Astrocyte (in vitro differentiated cells and primary cell): ENCODE results near the gene SPOCK1. TPM values are rescaled to one million over a fixed set of nuclear protein-coding genes. Genes with fewer than 3 reads are reported as not detected.

Experiments
- DNase-seq: peaks from one replicate; pipeline ENCODE4 v3.0.0-alpha.2; 2010; ENCODE audit warnings: low read depth
- FAIRE-seq: peaks from 2 replicates; lab custom pipeline; 2011; peaks lifted over from hg19 to GRCh38; lab: Jason Lieb, UNC
- H2AFZ ChIP-seq: 2 replicates; pipeline ENCODE4 v1.6.0; 2012; ENCODE audit warnings: low read depth, low read length, inconsistent platforms
- H3K27ac ChIP-seq: 2 replicates; pipeline ENCODE4 v1.5.1; 2011; ENCODE audit warnings: low read depth, low read length, inconsistent platforms
- H3K27me3 ChIP-seq: 2 replicates; pipeline ENCODE4 v1.6.0; 2011; ENCODE audit warnings: low read length, inconsistent platforms; ENCODE audit not compliant: insufficient read depth
- H3K36me3 ChIP-seq: 2 replicates; pipeline ENCODE4 v1.5.1; 2011; ENCODE audit warnings: low read length, inconsistent platforms; ENCODE audit not compliant: insufficient read depth
- H3K4me1 ChIP-seq: 2 replicates; pipeline ENCODE4 v1.5.1; 2011; ENCODE audit warnings: low read length, inconsistent platforms; ENCODE audit not compliant: insufficient read depth
- H3K4me2 ChIP-seq: 2 replicates; pipeline ENCODE4 v1.6.0; 2012; ENCODE audit warnings: low read length, inconsistent platforms
- H3K4me3 ChIP-seq: 2 replicates; pipeline ENCODE4 v1.5.1; 2011; ENCODE audit warnings: low read depth, mild to moderate bottlenecking, low read length, inconsistent platforms; ENCODE audit not compliant: insufficient read depth
- H3K79me2 ChIP-seq: 2 replicates; pipeline ENCODE4 v1.6.0; 2012; ENCODE audit warnings: mild to moderate bottlenecking, low read length, inconsistent platforms; ENCODE audit not compliant: insufficient read depth
- H3K9ac ChIP-seq: 2 replicates; pipeline ENCODE4 v1.6.0; 2012; ENCODE audit warnings: mild to moderate bottlenecking, low read length, inconsistent platforms
- H3K9me3 ChIP-seq: 2 replicates; pipeline ENCODE4 v1.5.1; 2012; ENCODE audit warnings: low read depth, mild to moderate bottlenecking, low read length, inconsistent platforms; ENCODE audit not compliant: insufficient read depth
- H4K20me1 ChIP-seq: 2 replicates; pipeline ENCODE4 v1.6.0; 2012; ENCODE audit warnings: low read length, inconsistent platforms; ENCODE audit not compliant: insufficient read depth
- H3K27ac Mint-ChIP-seq: one replicate; pipeline ENCODE4 v1.8.0; 2021; ENCODE audit warnings: mild to moderate bottlenecking, mixed read lengths; ENCODE audit not compliant: unreplicated experiment
- H3K27me3 Mint-ChIP-seq: one replicate; pipeline ENCODE4 v1.8.0; 2021; ENCODE audit warnings: low read depth, mixed read lengths; ENCODE audit not compliant: unreplicated experiment
- H3K36me3 Mint-ChIP-seq: one replicate; pipeline ENCODE4 v1.8.0; 2021; ENCODE audit warnings: low read depth, mixed read lengths; ENCODE audit not compliant: unreplicated experiment
- H3K4me1 Mint-ChIP-seq: one replicate; pipeline ENCODE4 v1.8.0; 2021; ENCODE audit warnings: low read depth, mixed read lengths; ENCODE audit not compliant: unreplicated experiment
- H3K4me3 Mint-ChIP-seq: one replicate; pipeline ENCODE4 v1.8.0; 2021; ENCODE audit warnings: mild to moderate bottlenecking, moderate library complexity, mixed read lengths; ENCODE audit not compliant: unreplicated experiment
- H3K9me3 Mint-ChIP-seq: one replicate; pipeline ENCODE4 v1.8.0; 2021; ENCODE audit warnings: mild to moderate bottlenecking, mixed read lengths; ENCODE audit not compliant: unreplicated experiment
- CTCF ChIP-seq: IDR thresholded peaks from 2 replicates; pipeline ENCODE4 v1.5.1; 2011; ENCODE audit warnings: low read depth, mild to moderate bottlenecking, inconsistent platforms, low read length, moderate library complexity; ENCODE audit not compliant: insufficient read depth
- EZH2 ChIP-seq: IDR thresholded peaks from 2 replicates; pipeline ENCODE4 v1.6.1; 2012; ENCODE audit warnings: mild to moderate bottlenecking, low read length, inconsistent platforms; ENCODE audit not compliant: insufficient read depth
- total RNA-seq: library from RNA; stranded (reverse); gene quantifications from 2 replicates; pipeline ENCODE4 v1.2.1, GENCODE V29; 2021

Gene SPOCK1
- total RNA-seq, 1 donor from 2014 or later: 53.5 TPM

- Mint-ChIP-seq H3K36me3 (no peaks in the 10 kb centered on the region), H3K9me3 (no peaks in the 10 kb centered on the region)
- H2AFZ ChIP-seq: no peak overlapping the region
These were observed 476.4 kb downstream of the SPOCK1 start for GRCh38 chr5:137022725-137023124.

GRCh38 chr5:137022043-137022442, 477.1 kb downstream of the SPOCK1 start:
- FAIRE-seq: no peak
- Histone ChIP-seq H2AFZ (no peak overlapping the region), H4K20me1 (peaks cover 15% of the 10 kb centered on the region), H3K4me3 (no peak overlapping the region), H3K79me2 (no peaks in the 10 kb centered on the region), H3K27me3 (no peaks in the 10 kb centered on the region), H3K9me3 (no peaks in the 10 kb centered on the region), H3K4me2 (no peak overlapping the region), H3K9ac (no peak overlapping the region), H3K4me1 (peaks cover 6% of the 10 kb centered on the region), H3K36me3 (no peaks in the 10 kb centered on the region), H3K27ac (no peak overlapping the region)
- Mint-ChIP-seq H3K4me3 (no peak overlapping the region), H3K27ac (no peak overlapping the region), H3K9me3 (no peaks in the 10 kb centered on the region), H3K27me3 (no peaks in the 10 kb centered on the region), H3K4me1 (no peaks in the 10 kb centered on the region), H3K36me3 (no peaks in the 10 kb centered on the region)
- peak; percentile 25 for DNase-seq
- no peak for TF ChIP-seq EZH2
- no peak for TF ChIP-seq CTCF

More at GRCh38 chr5:137022725-137023124, 476.4 kb downstream of the SPOCK1 start:
- no peak for TF ChIP-seq EZH2
- no peak for TF ChIP-seq CTCF
- DNase-seq: no peak
- Mint-ChIP-seq H3K27me3 (no peaks in the 10 kb centered on the region), H3K4me1 (no peaks in the 10 kb centered on the region), H3K27ac (no peak overlapping the region), H3K4me3 (no peak overlapping the region)
- H3K27ac ChIP-seq: no peak overlapping the region
- no peak overlapping the region for H3K4me3 ChIP-seq
- H3K36me3 ChIP-seq: no peaks in the 10 kb centered on the region
- FAIRE-seq: no peak
- peaks cover 15% of the 10 kb centered on the region for H4K20me1 ChIP-seq
- H3K9me3 ChIP-seq: no peaks in the 10 kb centered on the region
- peak overlapping the region; percentile 30 for H3K4me2 ChIP-seq
- H3K27me3 ChIP-seq: no peaks in the 10 kb centered on the region
- H3K9ac ChIP-seq: no peak overlapping the region
- H3K79me2 ChIP-seq: no peaks in the 10 kb centered on the region
- H3K4me1 ChIP-seq: peaks cover 6% of the 10 kb centered on the region

GRCh38 chr5:137019229-137019628, 479.9 kb downstream of the SPOCK1 start:
- no peaks in the 10 kb centered on the region for H3K27me3 Mint-ChIP-seq
- no peaks in the 10 kb centered on the region for H3K4me1 Mint-ChIP-seq
- peaks cover 15% of the 10 kb centered on the region for H4K20me1 ChIP-seq
- no peak overlapping the region for H3K9ac ChIP-seq
- H3K36me3 Mint-ChIP-seq: no peaks in the 10 kb centered on the region
- FAIRE-seq (no peak), DNase-seq (no peak)
- H3K27ac ChIP-seq: no peak overlapping the region
- no peaks in the 10 kb centered on the region for H3K27me3 ChIP-seq
- H3K36me3 ChIP-seq: no peaks in the 10 kb centered on the region
- H3K4me1 ChIP-seq: peaks cover 6% of the 10 kb centered on the region
- no peaks in the 10 kb centered on the region for H3K79me2 ChIP-seq
- no peak overlapping the region for H3K27ac Mint-ChIP-seq
- H3K4me2 ChIP-seq: no peak overlapping the region
- no peak overlapping the region for H3K4me3 Mint-ChIP-seq
- no peaks in the 10 kb centered on the region for H3K9me3 ChIP-seq
- H2AFZ ChIP-seq: no peak overlapping the region
- no peaks in the 10 kb centered on the region for H3K9me3 Mint-ChIP-seq
- H3K4me3 ChIP-seq: no peak overlapping the region
- TF ChIP-seq EZH2 (no peak), CTCF (no peak)
